Heart right ventricle (tissue), 16 donors: ENCODE measurements around the gene CBR1. TPM values are rescaled to one million over a fixed set of nuclear protein-coding genes. Genes with fewer than 3 reads are reported as not detected.

Source experiments
- ATAC-seq, 8 donors: fragments of 200-7000 bp; cut with Tn5 transposase; one replicate each; pipeline ENCODE4 v1.9.1; 2020; ENCODE audit warnings: mild to moderate bottlenecking in 8 of 8, moderate library complexity in 8 of 8, moderate number of reproducible peaks in 1 of 8
- DNase-seq, 2 donors: peaks; one replicate each; pipeline ENCODE4 v3.0.0-alpha.2; 2020
- H3K27ac ChIP-seq, 10 donors: fragments of 200-600 bp; sonication (generic) in 2 of 10; one replicate each; pipeline versions ENCODE4 v1.5.0 to v1.8.0; 2020 to 2022; ENCODE audit warnings: mild to moderate bottlenecking in 3 of 10
- H3K27me3 ChIP-seq, 7 donors: fragments of 200-600 bp; one replicate each; pipeline ENCODE4 v1.8.0; 2021 to 2022; ENCODE audit warnings: mild to moderate bottlenecking in 2 of 7
- H3K36me3 ChIP-seq, 9 donors: fragments of 200-600 bp; sonication (generic) in 1 of 9; one replicate each; pipeline versions ENCODE4 v1.5.0 to v1.8.0; 2020 to 2022; ENCODE audit warnings: mild to moderate bottlenecking in 2 of 9
- H3K4me1 ChIP-seq, 9 donors: fragments of 200-600 bp; sonication (generic) in 1 of 9; one replicate each; pipeline versions ENCODE4 v1.5.0 to v1.8.0; 2020 to 2022; ENCODE audit warnings: mild to moderate bottlenecking in 4 of 9
- H3K4me3 ChIP-seq, 10 donors: fragments of 200-600 bp; sonication (generic) in 2 of 10; one replicate each; pipeline versions ENCODE4 v1.5.0 to v1.8.0; 2020 to 2022; ENCODE audit warnings: mild to moderate bottlenecking in 7 of 10, moderate library complexity in 2 of 10
- H3K9me3 ChIP-seq, 11 donors: fragments of 200-600 bp in 10 of 11; sonication (generic) in 2 of 11; one replicate each; pipeline versions ENCODE4 v1.5.0 to v1.8.0; 2013 to 2022; ENCODE audit warnings: mild to moderate bottlenecking in 2 of 11, control low read depth in 1 of 11, moderate library complexity in 1 of 11
- CTCF ChIP-seq, 9 donors: fragments of 200-600 bp; sonication (generic) in 2 of 9; IDR thresholded peaks; one replicate each; pipeline versions ENCODE4 v1.5.0 to v1.8.0; 2021 to 2022; ENCODE audit warnings: antibody characterized with exemption in 9 of 9, mild to moderate bottlenecking in 5 of 9, moderate library complexity in 1 of 9
- WGBS, 2 donors: extraction: QIAGEN DNeasy Blood & Tissue Kit; methylation state at CpG; one replicate each; pipeline ENCODE4 v1.1.7; 2013; ENCODE audit warnings: inconsistent platforms in 1 of 2; 5-methylcytosine and 5-hydroxymethylcytosine counted together
- intact Hi-C, 10 donors: fragments of 100-400 bp; cut with DNase I; formaldehyde crosslinking; loops; one replicate each; pipeline versions ENCODE4 v1.11.1 to v1.14.2; 2022
- polyA plus RNA-seq, 2 donors: library from polyadenylated mRNA; stranded (reverse); fragments of 200-250 nt; gene quantifications; one replicate each; pipeline ENCODE4 v1.2.3, GENCODE V29; 2013
- total RNA-seq, 10 donors: library from RNA; stranded (reverse); fragmentation: NEBNext Ultra II Directional in 3 of 10; extraction: Animal tissue kit (Norgen Biotek cat#: 25700) in 3 of 10; gene quantifications; one replicate each; pipeline versions ENCODE4 v1.2.1 to v1.2.4, GENCODE V29; 2021 to 2023
- donor health status: Arrhythmogenic right ventricular cardiomyopathy.
- donor health status: ischemic (EF 13 %, LVEDD 7.1; RV severe dilation, severe dysfunction).
- donor health status: healthy with polysubstance abuse.
- donor health status: DM: no; HTN: yes; CAD: no.
- donor health status: DM: no; HTN: no; CAD: no.
- donor health status: ischemic (EF 25% LVEDD 6.9; RV normal size, moderate dysfunction).
- donor health status: ischemic (EF 25% LVEDD 5.7; RV mildly dilated, moderate dysfunction).
- donor health status: healthy.
- donor health status: DM: yes; HTN: yes; CAD: no.
- donor health status: Ischemic cardiomyopathy.
- donor health status: ischemic (EF 35%, LVEDD 5.7; RV mildly dilated, moderate dysfunction).
- donor health status: nonischemic (EF 11% LVEDD 7.7; RV severe dilation, severe dysfunction).
- donor health status: DM: yes; HTN: yes; CAD: no.
- donor health status: PGD.
- donor health status: ischemic (EF 29% LVEDD 5.4; RV normal size, mild dysfunction).
- donor health status: nonischemic (EF 23%, LVEDD 6.1; RV moderate dilation, normal function).

CBR1 gene
- total and polyA plus RNA-seq, 12 donors, result 7.7 to 61.2 (median 17.6) TPM

- peak overlapping the region; percentile 50 to 97 (median 74) for H3K4me3 ChIP-seq
- H3K27ac ChIP-seq, result peak overlapping the region in 9 of 10 donors; percentile 91 to 100 (median 94)
- intact Hi-C loops, result loop anchor here in 5 of 10 donors (2.0 to 10.0 kb wide), 3 partner anchors 45 to 53 kb away; no protein-coding TSS in a partner anchor
- no peaks in the 10 kb centered on the region for H3K27me3 ChIP-seq
- no peak for TF ChIP-seq CTCF (IDR thresholded peaks at IDR 0.05)
- ATAC-seq (peak; percentile 22 to 70 (median 64)), DNase-seq (peak; percentile 41 to 43)
- no peaks in the 10 kb centered on the region for H3K9me3 ChIP-seq
- H3K4me1 ChIP-seq, result peaks cover 0 to 42% (median 16%) of the 10 kb centered on the region in 9 donors
- 0 to 1% methylated on average over 34 of the region's 34 CpGs for WGBS, 2 donors
- H3K36me3 ChIP-seq, result peaks cover 0 to 39% (median 18%) of the 10 kb centered on the region in 9 donors
Measured at GRCh38 chr21:36059823-36060158, 10.0 kb upstream of the CBR1 start.

GRCh38 chr21:36060159-36060921 lies 9.5 kb upstream of the CBR1 start, which contains the start of gene SETD4:
Gene SETD4, minus strand, starts transcription at chr21:36060526. Its CDS starts 1,638 bp downstream, at chr21:36058888.
- peak within 1 kb of the TSS; percentile 50 to 97 (median 74) for H3K4me3 ChIP-seq
- H3K36me3 ChIP-seq, result peaks cover 0 to 33% (median 18%) of the 10 kb centered on the region in 9 donors
- peaks cover 0 to 37% (median 16%) of the 10 kb centered on the region in 9 donors for H3K4me1 ChIP-seq
- H3K27ac ChIP-seq, result peak within 1 kb of the TSS; percentile 91 to 100 (median 94)
- intact Hi-C loops, result loop anchor here in 3 of 10 donors (2.0 to 5.0 kb wide), 2 partner anchors 47 to 52 kb away; no protein-coding TSS in a partner anchor
- WGBS, 2 donors, result 0 to 1% methylated on average over 57 of the region's 57 CpGs
- no peaks in the 10 kb centered on the region for H3K27me3 ChIP-seq
- TF ChIP-seq CTCF (IDR thresholded peaks at IDR 0.05), result no peak
- DNase-seq (peak; percentile 90 to 95), ATAC-seq (peak; percentile 94 to 99 (median 97))
- no peaks in the 10 kb centered on the region for H3K9me3 ChIP-seq

- Histone ChIP-seq H3K36me3 (peaks cover 0 to 22% (median 8%) of the 10 kb centered on the region in 9 donors), H3K9me3 (no peaks in the 10 kb centered on the region), H3K4me3 (no peak overlapping the region), H3K27ac (peak overlapping the region in 2 of 10 donors; percentile 91 to 100), H3K4me1 (peaks cover 0 to 26% (median 15%) of the 10 kb centered on the region in 9 donors), H3K27me3 (no peaks in the 10 kb centered on the region)
- intact Hi-C loops, result loop anchor here in 3 of 10 donors (2.0 to 5.0 kb wide), 2 partner anchors 46 to 51 kb away; no protein-coding TSS in a partner anchor
- DNase-seq, result no peak
- no peak for TF ChIP-seq CTCF (IDR thresholded peaks at IDR 0.05)
- WGBS, 2 donors, result 95 to 99% methylated on average over 2 of the region's 2 CpGs
- no peak for ATAC-seq
Measured at GRCh38 chr21:36061445-36061844, 8.4 kb upstream of the CBR1 start.

GRCh38 chr21:36063375-36064084 lies 6.3 kb upstream of the CBR1 start:
- peaks cover 0 to 18% (median 13%) of the 10 kb centered on the region in 9 donors for H3K4me1 ChIP-seq
- H3K36me3 ChIP-seq, result peaks cover 0 to 2% (median 0%) of the 10 kb centered on the region in 9 donors
- no peak for ATAC-seq
- H3K4me3 ChIP-seq, result no peak overlapping the region
- intact Hi-C loops, result loop anchor here in 1 of 10 donors (5.0 kb wide), 1 partner anchor 44 kb away; no protein-coding TSS in a partner anchor
- H3K9me3 ChIP-seq, result peaks cover 0 to 10% (median 0%) of the 10 kb centered on the region in 11 donors
- H3K27me3 ChIP-seq, result no peaks in the 10 kb centered on the region
- DNase-seq, result no peak
- no peak for TF ChIP-seq CTCF (IDR thresholded peaks at IDR 0.05)
- WGBS, 2 donors, result 76 to 78% methylated on average over 14 of the region's 14 CpGs
- H3K27ac ChIP-seq, result no peak overlapping the region
